HG02588 (cell line): ENCODE data around the gene PHACTR3.
"Not testable (repeated sequence)": the region's sequence is repeated elsewhere in the genome, so short reads cannot be mapped to it uniquely, and the experiment has no call there.

Source experiments
- ATAC-seq: cut with Tn5 transposase; IDR thresholded peaks from one replicate; pipeline ENCODE4 v1.9.1; 2021; ENCODE audit warnings: mild to moderate bottlenecking, moderate library complexity; ENCODE audit not compliant: unreplicated experiment

Gene PHACTR3

GRCh38 chr20:59618585-59618984 lies 14.2 kb downstream of the PHACTR3 start:
- ATAC-seq = not testable (repeated sequence)

DNA sequence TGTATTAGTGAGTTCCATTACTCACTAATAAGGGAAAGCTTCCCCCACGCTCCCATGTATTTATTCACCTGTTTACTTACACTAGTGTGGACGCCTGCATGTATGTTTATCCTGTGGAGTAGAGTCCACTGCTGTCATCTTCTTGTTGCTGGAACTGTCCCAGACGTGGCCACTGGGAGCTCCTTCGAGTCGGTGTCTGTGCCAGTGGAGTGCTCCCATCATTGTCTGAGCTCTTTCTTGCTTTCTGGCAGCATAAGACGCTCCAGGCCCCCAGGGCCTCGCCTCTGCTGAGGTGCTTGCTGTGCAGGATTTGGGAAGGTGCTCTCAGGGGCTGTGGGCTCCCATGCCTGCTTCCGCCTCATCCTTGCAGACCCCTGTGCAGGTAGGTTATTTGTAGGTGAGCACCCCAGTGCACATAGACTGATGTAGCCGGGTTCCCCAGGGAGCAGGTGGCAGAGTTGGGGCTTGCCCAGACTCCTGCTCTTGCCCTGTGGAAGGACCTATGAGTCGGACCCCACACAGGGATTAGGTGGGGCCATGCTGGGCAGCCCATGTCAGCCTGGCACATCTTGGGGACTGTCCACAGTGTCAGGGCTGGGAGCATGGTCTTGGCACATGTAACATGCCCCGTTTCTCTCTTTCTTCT lies 16.6 kb downstream of the PHACTR3 start:
- no peak for ATAC-seq

GRCh38 chr20:59622496-59622895 lies 18.2 kb downstream of the PHACTR3 start:
- no peak for ATAC-seq

DNA sequence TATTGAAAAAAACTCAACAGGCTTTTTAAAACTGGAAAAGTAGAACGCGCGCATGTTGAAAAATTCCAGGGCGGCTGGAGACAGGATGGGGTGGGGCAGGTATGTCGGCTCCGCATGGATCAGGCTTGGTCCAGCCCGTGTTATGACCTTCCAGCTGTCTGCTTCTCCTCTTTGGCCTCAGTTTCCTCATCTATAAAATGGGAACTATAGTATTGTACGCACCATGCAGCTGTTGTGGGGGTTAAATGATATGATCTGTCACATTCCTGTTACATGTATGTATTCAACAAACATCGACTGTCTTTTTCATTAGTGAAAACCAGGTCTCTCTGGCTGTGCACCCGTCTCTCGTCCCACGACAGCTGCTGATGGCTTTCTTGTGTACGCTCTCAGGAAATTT lies 18.8 kb downstream of the PHACTR3 start:
- no peak for ATAC-seq

GRCh38 chr20:59623583-59623982 lies 19.2 kb downstream of the PHACTR3 start:
- no peak for ATAC-seq

DNA sequence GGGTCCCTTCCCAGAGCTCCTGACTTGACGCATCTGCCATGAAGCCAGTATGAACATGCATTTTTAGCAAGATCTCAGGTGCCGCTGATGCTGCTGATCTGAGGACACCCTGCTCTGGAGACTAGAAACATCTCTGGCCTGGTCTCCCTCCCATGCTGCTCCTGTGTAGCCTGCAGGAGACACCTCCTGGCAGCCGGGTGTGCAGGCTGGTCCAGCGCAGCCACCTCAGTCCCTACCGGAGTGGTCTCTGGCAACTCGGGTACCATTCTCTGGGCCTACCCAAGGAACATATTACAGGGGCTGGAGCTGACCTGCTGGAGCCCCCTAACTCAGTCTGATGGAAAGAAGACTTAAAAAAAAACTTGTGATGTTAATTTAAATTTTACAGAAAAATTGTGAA lies 20.1 kb downstream of the PHACTR3 start:
- ATAC-seq = no peak

GRCh38 chr20:59625214-59625922 lies 21.0 kb downstream of the PHACTR3 start:
- ATAC-seq = no peak

DNA sequence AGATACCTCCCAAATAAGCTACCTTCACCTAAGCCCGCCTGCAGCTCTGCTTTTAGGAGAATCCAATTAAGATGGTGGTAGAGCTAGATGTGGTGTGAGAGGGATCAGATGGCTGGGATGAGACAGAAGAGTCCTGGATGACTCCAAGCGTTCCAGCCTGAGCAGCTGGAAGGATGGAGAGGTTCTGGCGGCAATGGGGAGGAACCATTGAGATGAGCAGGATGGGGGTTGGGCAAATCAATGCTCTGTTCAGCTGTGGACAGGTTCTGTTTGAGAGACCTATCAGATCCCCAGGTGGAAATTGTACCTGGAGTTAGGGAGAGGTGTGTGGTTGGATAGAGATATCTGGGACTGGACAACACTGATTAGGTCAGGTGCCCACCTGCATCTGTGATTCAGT lies 23.0 kb downstream of the PHACTR3 start:
- ATAC-seq = no peak

GRCh38 chr20:59628171-59628570 lies 23.8 kb downstream of the PHACTR3 start:
- ATAC-seq = no peak

DNA sequence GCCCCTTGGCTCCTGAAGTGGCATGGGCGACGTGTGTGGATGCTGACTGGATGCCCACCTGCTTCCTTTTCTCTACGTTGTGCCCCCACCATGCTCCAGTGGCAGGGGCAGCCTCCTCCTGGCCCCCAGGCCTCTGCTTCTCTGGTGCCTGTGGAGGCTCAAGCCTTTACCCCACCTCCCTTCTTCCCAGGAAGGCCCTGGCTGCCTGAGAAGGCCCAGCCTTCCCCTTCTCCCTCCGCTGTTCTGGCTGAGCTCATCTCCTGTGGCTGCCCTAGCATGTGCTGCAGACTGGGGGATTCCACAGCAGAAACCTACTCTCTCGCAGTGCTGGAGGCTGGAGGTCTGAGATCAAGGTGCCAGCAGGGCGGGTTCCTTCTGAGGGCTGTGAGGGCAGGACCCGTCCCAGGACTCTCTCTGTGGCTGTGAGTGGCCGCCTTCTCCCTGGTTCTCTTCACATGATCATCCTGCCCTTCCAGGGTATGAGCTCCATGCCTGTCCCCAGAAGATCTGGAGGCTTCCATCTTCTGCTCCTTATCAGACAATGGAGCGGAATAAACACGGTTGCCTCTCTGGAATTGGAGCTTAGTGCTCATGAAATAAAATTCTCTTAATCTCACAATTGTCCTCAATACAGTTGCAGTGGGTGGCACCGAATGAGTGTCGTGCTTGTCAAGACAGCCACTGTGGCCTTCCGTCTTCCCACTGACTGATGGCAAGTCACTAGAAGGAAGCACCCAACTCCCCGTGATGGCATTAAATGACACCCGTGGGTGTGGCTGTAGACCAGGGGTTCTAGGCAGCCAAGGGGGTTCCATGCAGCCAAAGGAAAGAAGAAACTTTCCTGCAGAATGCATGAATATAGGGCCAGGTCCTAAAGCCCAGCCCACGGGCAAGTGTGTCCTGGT lies 25.1 kb downstream of the PHACTR3 start:
- ATAC-seq = no peak

- ATAC-seq = no peak
These were observed 26.2 kb downstream of the PHACTR3 start for GRCh38 chr20:59630526-59630925.

GRCh38 chr20:59631751-59632540 lies 27.6 kb downstream of the PHACTR3 start:
- no peak for ATAC-seq

GRCh38 chr20:59632541-59633113 lies 28.3 kb downstream of the PHACTR3 start:
- no peak for ATAC-seq

- no peak for ATAC-seq
These were observed 29.4 kb downstream of the PHACTR3 start for GRCh38 chr20:59633656-59634251.

- ATAC-seq = no peak
These were observed 30.2 kb downstream of the PHACTR3 start for GRCh38 chr20:59634435-59635005.

GRCh38 chr20:59636766-59637370 lies 32.5 kb downstream of the PHACTR3 start:
- ATAC-seq = no peak

DNA sequence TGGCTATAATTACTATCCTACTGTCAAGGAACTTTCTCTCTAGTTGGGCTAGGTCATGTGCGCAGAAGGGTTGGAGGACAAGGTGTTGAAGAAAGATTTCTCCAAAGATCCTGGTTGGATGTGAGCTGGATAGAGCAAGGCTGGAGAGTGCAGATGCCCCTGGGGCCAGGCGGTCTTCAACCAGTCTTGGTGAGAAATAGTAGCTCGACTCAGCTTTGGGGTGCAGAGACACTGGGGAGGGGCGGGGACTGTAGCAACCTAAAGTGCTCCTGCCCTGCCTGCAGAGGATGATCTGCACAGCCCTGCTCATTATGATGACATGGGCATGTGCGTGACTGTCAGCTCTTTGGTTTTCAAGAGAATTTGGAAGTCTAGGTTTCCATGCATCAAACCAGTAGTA lies 35.9 kb downstream of the PHACTR3 start:
- no peak for ATAC-seq

DNA sequence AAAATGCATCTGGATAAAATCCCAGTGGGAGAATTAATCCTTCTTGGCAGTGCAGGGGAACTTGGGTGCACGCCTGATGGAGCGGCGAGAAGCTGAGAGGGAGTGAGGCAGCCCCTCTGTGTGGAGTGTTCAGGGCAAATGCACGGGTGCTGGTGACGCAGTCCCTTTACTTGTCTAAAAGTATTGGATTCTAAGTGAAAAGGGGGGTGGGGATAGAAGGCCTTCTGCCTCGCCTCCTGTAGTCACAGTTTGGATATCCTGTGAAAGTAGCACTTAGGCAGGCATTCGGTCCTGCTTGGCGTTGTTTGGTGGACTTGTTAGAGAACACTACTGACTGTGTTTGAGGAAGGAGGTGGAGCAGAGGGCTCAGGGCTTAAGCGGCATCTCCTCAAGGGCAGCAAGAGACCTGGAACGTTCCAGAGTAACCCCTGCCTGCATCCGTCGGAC lies 39.3 kb downstream of the PHACTR3 start:
- ATAC-seq = no peak

- no peak for ATAC-seq
These were observed 40.1 kb downstream of the PHACTR3 start for GRCh38 chr20:59644371-59644939.
